HG02973 (cell line): ENCODE results near the gene RBM25.
"Not testable (repeated sequence)": the region's sequence is repeated elsewhere in the genome, so short reads cannot be mapped to it uniquely, and the experiment has no call there.

Source experiments
- ATAC-seq: cut with Tn5 transposase; IDR thresholded peaks from one replicate; pipeline ENCODE4 v1.9.1; 2021; ENCODE audit warnings: moderate library complexity; ENCODE audit not compliant: unreplicated experiment

Gene RBM25

DNA sequence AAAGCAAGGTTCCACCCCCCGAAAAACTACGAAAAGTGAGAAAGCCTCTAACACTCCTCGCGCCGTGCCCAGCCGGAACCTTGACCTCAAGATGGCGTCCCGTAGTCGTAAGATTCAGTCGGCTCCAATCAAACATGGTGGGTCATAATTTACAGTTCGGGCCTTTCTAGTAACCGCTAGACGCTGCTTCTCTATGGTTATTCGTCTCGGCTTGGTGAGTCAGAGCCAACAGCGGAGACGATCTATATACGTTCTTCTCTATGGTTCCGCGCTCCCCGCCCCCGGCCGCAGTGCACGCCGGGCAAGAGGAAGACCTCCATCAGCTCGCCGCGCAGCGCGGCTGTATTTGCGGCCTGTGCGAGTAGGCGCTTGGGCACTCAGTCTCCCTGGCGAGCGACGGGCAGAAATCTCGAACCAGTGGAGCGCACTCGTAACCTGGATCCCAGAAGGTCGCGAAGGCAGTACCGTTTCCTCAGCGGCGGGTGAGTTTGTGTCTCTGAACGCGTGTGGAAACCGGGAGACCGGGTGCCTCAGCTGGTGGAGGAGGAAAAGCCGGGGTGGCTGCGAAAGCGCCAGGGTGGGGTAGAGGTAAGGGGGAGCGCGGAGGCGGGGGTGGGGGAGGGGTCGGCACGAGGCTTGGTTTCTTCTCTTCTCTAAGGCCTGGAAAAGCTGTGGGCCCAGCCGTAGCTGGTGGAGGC is at the start of gene RBM25:
TSS of gene RBM25 (plus strand) at position 311 of the 698 bp plus-strand sequence. CDS start 13,108 bp downstream, outside the sequence.
- peak; percentile 94 for ATAC-seq

DNA sequence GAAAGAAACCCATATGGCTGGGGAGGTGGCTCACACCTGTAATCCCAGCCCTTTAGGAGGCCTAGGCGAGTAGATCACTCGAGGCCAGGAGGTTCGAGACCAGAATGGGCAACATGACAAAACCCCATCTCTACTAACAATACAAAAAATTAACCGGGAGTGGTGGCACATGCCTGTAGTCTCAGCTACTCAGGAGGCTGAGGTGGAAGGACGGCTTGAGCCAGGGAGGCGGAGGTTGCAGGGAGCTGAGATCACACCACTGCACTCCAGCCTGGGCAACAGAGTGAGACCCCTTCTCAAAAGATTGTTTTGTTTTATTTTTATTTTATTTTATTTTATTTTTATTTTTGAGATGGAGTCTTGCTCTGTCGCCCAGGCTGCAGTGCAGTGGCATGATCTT is 47.1 kb upstream of the RBM25 start:
- ATAC-seq, result not testable (repeated sequence)

DNA sequence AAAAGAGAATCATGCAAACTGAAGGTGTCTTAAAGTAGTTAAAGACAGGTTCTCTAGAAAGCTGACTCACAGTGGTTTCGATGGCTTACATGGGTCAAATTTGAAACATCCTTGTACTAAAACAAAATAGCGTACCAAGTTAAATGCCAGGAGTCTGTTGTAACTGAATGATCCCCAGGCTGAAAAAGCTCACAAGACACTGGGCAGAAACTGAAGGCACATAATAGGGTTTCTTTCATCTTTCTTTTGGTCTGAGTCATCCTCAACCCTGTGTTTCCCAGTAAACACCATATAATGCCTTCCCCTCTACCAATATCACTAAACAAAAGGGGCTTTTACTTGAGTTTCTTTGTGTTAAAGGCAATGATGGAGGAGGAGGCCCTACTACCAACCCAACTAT is 44.2 kb upstream of the RBM25 start:
- ATAC-seq, result no peak

DNA sequence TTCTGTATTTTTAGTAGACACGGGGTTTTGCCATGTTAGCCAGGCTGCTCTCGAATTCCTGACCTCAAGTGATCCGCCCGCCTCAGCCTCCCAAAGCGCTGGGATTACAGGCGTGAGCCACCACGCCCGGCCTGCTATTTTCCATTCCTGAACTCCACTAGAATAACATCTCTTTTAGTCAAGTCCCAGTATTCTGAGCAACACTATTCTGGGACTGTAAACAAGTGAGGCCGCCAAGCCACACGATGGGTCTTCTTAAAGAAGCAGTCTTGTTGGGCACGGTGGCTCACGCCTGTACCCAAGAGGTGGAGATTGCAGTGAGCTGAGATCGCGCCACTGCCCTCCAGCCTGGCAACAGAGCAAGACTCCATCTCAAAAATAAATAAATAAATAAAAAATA is 42.8 kb upstream of the RBM25 start:
- not testable (repeated sequence) for ATAC-seq

DNA sequence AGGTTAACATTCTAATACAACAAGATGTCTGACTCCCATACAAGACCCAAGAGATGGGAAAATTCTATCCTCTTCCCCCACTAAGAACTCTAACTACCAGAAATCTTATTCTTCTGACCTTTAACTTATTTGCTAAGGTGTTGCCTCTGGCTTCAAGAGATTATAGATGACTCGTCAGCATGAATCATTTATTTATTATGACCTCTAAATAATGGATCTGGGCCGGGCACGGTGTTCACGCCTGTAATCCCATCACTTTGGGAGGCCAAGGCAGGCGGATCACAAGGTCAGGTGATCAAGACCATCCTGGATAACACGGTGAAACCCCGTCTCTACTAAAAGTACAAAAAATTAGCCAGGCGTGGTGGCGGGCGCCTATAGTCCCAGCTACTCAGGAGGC is 42.3 kb upstream of the RBM25 start:
- not testable (repeated sequence) for ATAC-seq

DNA sequence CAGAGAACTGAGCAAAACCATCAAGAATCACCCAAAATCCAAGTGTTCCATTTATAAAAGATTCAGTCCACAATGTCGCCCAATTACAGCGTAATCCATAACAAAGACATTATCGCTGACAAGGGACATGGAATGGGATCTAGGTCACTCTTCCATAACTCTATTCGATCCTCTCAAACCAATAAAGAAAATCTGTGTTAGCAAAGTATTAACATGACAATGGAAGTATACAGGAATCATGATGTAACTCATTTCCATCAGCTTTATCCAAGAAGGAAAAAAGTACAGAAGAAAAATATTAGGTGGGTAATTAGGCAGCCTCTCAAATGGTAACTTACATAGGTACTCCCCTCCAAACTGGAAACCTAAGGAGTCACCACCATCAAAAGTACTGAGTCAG is 36.3 kb upstream of the RBM25 start:
- no peak for ATAC-seq

DNA sequence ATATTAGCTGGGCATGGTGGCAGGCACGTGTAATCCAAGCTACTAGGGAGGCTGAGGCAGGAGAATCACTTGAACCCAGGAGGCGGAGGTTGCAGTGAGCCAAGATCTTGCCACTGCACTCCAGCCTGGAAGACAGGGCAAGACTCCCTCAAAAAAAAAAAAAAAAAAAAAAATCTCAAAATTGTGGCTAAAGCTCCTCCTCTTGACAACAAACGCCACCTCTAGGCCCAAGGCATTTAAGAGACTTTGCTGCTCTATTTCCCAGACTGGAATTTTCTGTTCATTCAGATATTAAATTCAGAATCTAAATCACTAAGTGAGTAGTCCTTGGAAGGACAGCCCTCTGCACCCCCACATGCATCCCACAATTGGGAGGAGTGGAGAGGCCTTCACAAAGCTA is 32.8 kb upstream of the RBM25 start:
- ATAC-seq, result no peak

DNA sequence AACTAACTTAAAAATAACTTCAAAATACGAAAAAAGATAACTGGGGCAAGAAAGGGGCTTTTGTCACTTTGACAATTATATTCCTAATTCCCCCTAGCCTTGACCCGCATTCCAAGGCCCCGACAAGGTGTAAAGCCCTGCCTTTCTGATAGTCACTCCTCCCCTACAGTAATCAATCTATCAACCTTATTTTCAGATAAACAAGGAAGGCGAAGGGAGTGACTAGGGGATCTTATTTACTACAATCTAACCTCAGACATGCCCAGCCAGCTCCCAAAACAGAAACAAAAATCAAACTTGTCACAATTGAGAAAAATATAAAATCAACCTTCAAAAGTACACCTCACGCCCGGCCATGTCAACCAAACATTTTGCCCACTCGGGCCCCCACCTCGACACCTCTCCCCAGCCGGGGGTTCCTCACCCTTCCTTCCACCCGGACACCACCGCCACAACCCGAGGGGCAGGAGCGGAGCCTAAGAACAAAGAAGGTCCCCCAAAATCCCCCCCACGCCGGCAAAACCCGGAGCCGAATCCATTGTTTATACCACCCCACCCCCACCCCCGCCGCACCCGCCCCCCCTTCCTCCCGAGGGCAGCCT is 32.0 kb upstream of the RBM25 start:
- ATAC-seq, result no peak

DNA sequence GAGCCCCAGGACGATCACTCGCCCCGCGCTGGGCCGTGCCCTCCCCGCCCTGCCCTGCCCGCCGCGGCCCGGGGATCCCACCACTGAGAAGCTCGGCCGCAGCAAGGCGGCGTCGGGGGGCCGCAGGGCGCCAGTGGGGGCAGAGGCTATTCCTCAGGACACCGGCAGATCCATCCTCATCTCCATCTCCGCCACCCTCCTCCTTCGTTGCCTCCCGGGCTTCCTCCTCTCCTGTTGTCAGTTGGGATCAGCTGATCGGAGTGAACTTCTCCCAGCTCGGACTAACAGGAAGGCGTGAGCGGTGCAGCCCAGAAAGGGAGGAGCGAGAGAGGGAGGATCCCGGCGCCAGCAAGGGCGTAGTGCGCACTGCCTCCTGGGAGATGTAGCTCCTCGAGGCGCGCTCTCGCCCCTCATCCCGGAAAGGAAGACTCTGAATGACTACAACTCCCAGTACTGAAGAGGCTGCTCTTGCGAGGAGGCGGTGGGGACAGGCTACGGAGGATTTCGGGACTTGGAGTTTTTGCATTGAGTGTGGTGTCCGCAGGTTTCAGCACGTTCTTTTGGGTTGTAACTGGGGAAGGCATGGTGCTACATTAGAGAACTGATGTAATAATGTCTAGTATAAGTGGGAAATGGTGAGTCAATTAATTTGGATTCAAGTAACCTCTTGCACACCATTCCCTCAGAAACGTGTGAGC is 31.3 kb upstream of the RBM25 start, which contains the start of gene ZFYVE1:
TSS of gene ZFYVE1 (minus strand) at position 262 of the 698 bp plus-strand sequence. CDS start 2,598 bp downstream, outside the sequence.
- ATAC-seq, result peak; percentile 95

DNA sequence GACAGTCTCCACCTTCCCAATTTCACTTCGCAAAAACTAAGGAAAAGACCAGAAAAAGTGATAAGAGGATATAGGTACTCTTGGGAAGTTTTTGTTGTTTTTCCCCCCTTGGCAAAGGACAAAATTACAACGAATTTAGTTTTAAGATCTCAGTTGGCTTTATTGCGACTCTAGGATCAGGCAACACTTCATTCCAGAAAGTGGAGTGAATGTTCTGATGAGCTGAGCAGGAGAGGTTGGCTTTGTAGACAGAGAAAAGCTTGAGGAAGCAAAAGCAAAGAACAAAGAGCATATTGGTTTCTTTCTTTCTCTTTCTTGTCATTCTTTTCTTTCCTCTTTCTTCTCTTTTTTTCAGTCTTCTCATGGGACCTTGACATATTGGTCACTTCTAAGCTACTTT is 30.8 kb upstream of the RBM25 start:
- ATAC-seq, result no peak

DNA sequence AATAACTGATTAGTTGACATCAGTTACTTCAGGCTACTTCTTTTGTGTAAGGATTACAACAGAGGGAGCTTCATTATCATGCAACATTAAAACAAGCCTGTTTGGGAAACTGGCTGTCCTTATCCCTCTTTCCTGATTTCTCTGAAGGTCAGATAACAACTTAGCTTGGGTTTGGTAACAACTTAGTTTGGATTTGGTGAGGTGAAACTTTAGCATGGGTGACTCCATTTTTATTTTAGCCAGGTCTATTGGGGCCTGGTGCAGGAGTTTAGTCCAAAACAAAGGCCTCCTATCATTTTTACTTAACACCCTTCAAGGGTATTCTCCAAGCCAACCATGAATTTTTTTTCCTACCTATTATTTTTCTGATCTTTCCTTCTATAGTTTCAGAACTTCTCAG is 30.4 kb upstream of the RBM25 start:
- no peak for ATAC-seq

DNA sequence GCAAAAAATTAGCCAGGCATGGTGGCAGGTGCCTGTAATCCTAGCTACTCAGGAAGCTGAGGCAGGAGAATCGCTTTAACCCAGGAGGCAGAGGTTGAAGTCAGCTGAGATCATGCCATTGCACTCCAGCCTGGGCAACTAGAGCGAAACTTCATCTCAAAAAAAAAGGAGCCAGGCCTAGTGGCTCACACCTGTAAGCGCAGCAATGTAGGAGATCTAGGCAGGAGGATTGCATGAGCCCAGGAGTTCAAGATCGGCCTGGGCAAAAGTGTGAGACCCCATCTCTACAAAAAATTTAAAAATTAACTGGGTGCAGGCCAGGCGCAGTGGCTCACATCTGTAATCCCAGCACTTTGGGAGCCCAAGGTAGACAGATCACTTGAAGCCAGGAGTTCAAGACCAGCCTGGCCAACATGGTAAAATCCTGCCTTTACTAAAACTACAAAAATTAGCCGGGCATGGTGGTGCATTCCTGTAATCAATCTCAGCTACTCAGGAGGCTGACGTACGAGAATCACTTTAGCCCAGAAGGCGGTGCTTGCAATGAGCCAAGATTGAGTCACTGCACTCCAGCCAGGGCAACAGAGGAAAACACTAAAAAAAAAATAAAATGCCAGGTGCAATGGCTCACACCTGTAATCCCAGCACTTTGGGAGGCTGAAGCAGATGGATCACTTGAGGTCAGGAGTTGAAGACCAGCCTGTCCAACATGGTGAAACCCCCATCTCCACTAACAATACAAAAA is 21.5 kb upstream of the RBM25 start:
- not testable (repeated sequence) for ATAC-seq

DNA sequence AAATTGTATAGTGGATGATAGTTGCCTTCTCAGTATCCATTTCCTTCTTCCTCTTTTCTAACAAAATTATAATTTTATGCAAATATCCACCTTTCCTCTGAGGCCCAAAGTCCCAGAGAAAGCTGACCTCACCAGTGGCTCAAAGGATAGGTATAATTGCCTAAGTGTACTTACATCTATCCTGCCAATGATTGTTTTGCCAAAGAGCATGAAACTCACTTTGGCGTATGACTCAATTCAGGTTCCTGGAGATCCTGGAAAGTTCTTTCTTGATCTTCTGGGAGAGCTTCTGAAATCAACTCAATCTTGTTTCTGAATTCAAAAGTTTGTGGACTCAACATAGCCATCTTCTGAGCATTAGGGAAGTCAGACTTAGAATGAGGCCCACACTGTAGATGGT is 10.5 kb upstream of the RBM25 start:
- no peak for ATAC-seq

DNA sequence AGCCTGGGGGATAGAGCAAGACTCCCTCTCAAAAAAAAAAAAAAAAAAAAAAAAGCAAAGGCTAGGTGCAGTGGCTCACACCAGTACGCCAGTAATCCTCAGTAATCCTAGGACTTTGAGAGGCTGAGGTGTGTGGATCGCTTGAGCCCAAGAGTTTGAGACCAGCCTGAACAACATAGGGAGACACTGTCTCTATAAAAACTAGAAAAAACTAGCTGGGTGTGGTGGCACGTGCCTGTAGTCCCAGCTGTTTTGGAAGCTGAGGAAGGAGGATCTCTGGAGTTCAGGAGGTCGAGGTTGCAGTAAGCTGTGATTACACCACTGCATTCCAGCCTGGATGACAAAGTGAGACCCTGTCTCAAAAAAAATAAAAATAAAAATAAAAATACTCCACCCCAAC is 8.9 kb upstream of the RBM25 start:
- no peak for ATAC-seq

DNA sequence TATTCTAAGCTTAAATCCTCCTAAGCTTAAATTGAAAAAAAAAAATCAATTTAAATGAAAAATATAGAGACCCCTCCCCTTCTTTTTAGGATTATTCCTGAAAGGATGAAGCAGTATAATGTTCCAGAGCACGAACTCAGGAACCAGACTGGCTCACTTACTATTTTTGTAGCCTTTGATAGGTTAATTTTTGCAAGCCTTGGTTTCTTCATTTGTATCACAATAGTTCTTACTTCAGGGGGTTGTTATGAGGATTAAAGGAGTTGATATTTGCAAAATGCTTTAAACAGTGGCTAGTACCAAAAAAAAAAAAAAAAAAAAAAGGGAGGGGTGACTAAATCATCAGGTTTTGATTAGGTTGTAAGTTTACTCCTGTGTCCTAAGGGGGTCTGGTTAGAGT is 3.1 kb upstream of the RBM25 start:
- no peak for ATAC-seq

DNA sequence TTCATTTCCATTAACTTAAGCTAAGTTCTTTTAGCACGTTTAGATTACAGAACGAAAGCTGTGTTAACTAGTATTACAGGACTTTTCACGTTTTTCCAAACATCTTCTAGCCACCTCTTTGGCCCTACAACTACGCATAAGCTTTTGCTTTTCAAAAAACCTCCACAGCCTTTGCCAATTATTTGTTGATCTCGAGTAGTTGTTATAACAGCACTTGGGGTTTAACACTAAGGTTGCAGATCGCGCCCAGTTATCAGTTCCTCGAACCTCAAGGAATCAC is 450 bp upstream of the RBM25 start:
- ATAC-seq, result no peak

DNA sequence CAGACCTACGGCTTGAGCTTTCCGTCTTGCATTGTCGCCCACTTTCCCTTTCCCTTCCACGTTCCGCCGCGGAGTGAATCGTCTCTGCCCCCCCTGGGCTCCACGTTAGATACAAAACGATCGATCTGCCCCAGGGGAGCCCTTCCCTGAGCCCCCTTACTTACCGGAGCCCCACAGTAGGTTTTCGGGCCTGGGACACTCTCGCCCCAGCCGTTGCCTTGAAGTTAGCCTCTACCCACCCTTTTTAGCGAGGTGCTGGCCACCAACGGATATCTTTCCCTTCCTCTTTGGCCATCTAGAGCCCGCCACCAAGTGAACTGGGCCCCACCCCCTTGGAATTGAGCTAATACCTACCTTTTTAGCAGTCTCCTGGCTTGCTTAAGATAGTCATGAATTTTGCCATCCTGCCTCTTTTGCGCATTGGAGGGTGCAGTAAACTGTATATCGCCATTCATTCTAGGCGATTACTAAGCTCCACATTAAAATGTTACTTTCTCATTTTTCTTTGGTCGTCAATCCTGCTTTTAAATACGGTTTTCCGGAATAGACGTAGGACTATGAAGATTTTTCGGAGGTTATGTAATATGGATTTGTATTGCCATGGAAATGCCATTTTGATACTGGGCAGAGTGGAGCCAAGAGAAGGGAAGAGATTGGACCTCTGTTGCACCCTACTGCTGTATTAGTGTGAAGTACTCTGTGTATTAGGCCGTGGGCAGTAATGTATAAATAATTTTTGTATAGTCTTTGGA is 764 bp downstream of the RBM25 start:
- peak; percentile 8 for ATAC-seq

DNA sequence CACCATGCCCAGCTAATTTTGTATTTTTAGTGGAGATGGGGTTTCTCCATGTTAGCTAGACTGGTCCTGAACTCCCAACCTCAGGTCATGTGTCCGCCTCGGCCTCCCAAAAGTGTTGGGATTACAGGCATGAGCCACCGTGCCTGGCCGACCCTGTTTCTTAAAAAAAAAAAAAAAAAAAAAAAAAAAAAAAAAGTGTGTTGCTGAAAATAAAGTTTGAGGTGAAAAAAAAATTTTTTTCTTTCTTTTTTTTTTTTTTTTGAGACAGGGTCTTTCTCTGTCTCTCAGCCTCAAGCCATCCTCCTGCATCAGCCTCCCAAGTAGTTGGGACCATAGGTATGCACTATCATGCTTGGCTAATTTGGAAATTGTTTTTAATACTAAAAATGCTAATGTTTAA is 11.3 kb downstream of the RBM25 start:
- no peak for ATAC-seq

DNA sequence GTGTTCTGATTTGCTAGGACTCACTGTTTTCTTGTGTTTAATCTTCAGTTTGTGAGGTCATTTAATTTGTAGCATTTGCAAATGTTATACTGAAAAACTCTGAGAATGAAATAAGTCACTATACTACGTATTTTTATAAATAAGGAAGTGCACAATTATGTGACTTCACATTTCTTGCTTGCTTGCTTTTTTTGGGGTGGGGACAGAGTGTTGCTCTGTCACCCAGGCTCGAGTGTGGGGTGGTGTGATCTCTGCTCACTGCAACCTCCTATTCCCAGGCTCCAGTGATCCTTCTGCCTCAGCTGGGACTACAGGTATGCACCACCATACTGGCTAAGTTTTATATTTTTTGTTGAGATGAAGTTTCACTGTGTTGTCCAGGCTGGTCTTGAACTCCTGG is 32.7 kb downstream of the RBM25 start:
- no peak for ATAC-seq

DNA sequence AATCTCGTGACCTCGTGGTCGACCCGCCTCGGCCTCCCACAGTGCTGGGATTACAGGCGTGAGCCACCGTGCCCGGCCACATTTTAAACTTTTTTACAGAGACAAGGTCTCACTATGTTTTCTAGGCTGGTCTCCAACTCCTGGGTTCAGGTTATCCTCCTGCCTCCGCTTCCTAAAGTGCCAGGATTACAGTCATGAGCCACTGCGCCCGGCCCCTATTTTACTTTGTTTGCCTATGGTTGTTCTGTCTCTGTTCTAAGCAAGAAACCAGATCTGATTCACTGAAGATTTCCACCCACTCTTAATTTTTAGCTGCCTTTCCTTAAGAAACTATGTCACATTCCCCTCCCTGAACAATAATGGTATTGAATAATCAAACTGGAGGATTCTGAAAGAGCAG is 39.1 kb downstream of the RBM25 start:
- no peak for ATAC-seq

DNA sequence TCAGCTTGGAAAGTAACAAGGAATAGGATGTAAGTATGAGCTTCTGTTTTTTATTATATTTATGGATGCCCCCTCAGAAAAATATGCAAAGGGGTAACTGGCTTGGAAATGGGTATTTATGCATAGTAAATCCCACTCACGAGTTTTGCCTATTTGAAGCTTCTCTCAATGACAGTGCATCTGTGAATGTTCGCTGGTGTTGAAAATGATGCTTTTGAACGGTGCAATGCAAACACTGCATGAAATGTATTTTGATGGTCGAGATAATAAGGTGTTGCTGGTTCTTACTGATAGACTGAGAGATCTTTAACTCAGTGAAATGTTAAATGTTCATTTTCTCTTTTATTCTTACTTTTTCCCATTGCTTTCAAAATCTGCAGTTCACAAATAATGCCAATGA is 42.0 kb downstream of the RBM25 start:
- ATAC-seq, result no peak
